Suprapubic skin (tissue), 4 donors: ENCODE results near the gene ZDHHC22. TPM values are rescaled to one million over a fixed set of nuclear protein-coding genes. Genes with fewer than 3 reads are reported as not detected.

Experiments
- DNase-seq, 2 donors: peaks; one replicate each; pipeline ENCODE4 v3.0.0-alpha.2; 2019; ENCODE audit warnings: low spot score in 2 of 2
- H3K27ac ChIP-seq: fragments of 200-600 bp; sonication (generic); one replicate; pipeline ENCODE4 v1.5.1; 2019
- H3K27me3 ChIP-seq: fragments of 200-600 bp; sonication (generic); one replicate; pipeline ENCODE4 v1.5.1; 2019
- H3K36me3 ChIP-seq: fragments of 200-600 bp; sonication (generic); one replicate; pipeline ENCODE4 v1.5.1; 2019
- H3K4me1 ChIP-seq: fragments of 200-600 bp; sonication (generic); one replicate; pipeline ENCODE4 v1.5.1; 2019
- H3K4me3 ChIP-seq: fragments of 200-600 bp; sonication (generic); one replicate; pipeline ENCODE4 v1.5.1; 2019; ENCODE audit warnings: mild to moderate bottlenecking
- H3K9me3 ChIP-seq: fragments of 200-600 bp; sonication (generic); one replicate; pipeline ENCODE4 v1.5.1; 2019
- CTCF ChIP-seq, 2 donors: fragments of 200-600 bp in 1 of 2; fragments of 450-650 bp in 1 of 2; sonication (generic) in 1 of 2; IDR thresholded peaks; one replicate each; pipeline ENCODE4 v1.5.1; 2016 to 2019; ENCODE audit warnings: antibody characterized with exemption in 2 of 2, mild to moderate bottlenecking in 1 of 2, moderate library complexity in 1 of 2
- EP300 ChIP-seq: sonication (generic); formaldehyde crosslinking; IDR thresholded peaks from one replicate; pipeline ENCODE4 v1.6.1; 2017; ENCODE audit warnings: antibody characterized with exemption
- POLR2A ChIP-seq, 2 donors: fragments of 450-650 bp; IDR thresholded peaks; one replicate each; pipeline ENCODE4 v1.6.1; 2017; ENCODE audit warnings: antibody characterized with exemption in 2 of 2, mild to moderate bottlenecking in 2 of 2, moderate library complexity in 2 of 2
- POLR2AphosphoS5 ChIP-seq, 3 donors: sonication (generic); formaldehyde crosslinking; IDR thresholded peaks; one replicate each; pipeline ENCODE4 v1.6.1; 2017; ENCODE audit warnings: antibody characterized with exemption in 3 of 3
- WGBS: methylation state at CpG from one replicate; pipeline ENCODE4 v1.1.5; 2018; 5-methylcytosine and 5-hydroxymethylcytosine counted together
- total RNA-seq, 4 donors: library from RNA; depleted of rRNA; stranded (reverse); fragments of >200 nt; gene quantifications; one replicate each; pipeline ENCODE4 v1.1.0, GENCODE V29; 2016

Gene ZDHHC22
- not detected for total RNA-seq

GRCh38 chr14:77141214-77142004 lies at the start of gene ZDHHC22:
ZDHHC22 (minus strand) TSS chr14:77141791; CDS start chr14:77139738, 2,053 bp downstream.
- Histone ChIP-seq H3K27ac (no peak within 1 kb of the TSS), H3K27me3 (peaks cover 98% of the 10 kb centered on the region), H3K4me1 (peaks cover 27% of the 10 kb centered on the region), H3K4me3 (peak within 1 kb of the TSS; percentile 46), H3K9me3 (no peaks in the 10 kb centered on the region), H3K36me3 (no peaks in the 10 kb centered on the region)
- TF ChIP-seq POLR2A (IDR thresholded peaks at IDR 0.05), result no peak
- TF ChIP-seq CTCF (IDR thresholded peaks at IDR 0.05), result peak in 1 of 2 donors; percentile 36
- no peak for TF ChIP-seq EP300
- 0% methylated on average over 3 of the region's 77 CpGs for WGBS
- DNase-seq, result no peak

DNA sequence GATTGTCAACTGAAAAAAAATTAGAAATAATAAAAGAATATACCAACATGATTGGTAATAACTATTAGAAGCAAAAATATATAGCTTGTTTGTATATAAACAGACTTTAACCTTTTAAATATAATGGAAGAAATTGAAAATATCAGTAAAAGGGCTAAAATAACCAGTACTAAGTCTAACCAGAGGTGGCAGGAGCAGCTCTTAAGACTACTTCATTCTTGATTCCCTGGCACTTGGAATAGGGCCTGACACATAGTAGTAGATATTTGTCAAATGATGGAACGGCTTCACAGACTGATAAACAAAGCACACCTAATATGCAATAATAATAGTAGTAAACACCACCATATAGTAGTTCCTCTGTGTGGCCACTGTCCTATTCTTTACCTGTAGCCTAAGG lies 49.4 kb upstream of the ZDHHC22 start:
- peaks cover 14% of the 10 kb centered on the region for H3K27me3 ChIP-seq
- H3K9me3 ChIP-seq, result no peaks in the 10 kb centered on the region
- no peak overlapping the region for H3K4me3 ChIP-seq
- no peaks in the 10 kb centered on the region for H3K36me3 ChIP-seq
- TF ChIP-seq EP300 (no peak), CTCF (IDR thresholded peaks at IDR 0.05) (no peak), POLR2A (IDR thresholded peaks at IDR 0.05) (no peak), POLR2AphosphoS5 (IDR thresholded peaks at IDR 0.05) (no peak)
- 84% methylated on average over 1 of the region's 1 CpG for WGBS
- peaks cover 8% of the 10 kb centered on the region for H3K4me1 ChIP-seq
- no peak overlapping the region for H3K27ac ChIP-seq
- no peak for DNase-seq

DNA sequence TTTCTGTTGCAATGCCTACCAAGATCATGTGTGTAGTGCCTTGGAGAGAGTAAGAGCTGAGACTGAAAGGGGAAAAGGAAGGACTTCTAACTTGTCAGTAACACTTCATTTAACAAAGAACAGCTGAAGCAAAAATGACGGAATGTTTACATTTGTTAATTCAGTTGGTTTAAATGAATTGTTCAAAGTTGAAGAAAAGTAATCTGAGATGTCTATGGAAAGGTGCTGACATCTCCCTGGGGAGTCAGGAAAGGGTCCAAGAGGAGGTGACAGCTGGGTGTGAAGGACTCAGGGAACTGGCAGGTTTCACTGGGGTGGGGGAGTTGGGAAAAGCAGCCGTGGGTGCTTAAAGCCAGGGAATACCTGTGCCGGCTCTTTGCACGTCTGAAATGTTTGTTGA lies 47.9 kb upstream of the ZDHHC22 start:
- Histone ChIP-seq H3K27me3 (peaks cover 17% of the 10 kb centered on the region), H3K4me3 (no peak overlapping the region), H3K9me3 (no peaks in the 10 kb centered on the region), H3K36me3 (no peaks in the 10 kb centered on the region), H3K27ac (no peak overlapping the region), H3K4me1 (peaks cover 17% of the 10 kb centered on the region)
- peak in 1 of 2 donors; percentile 17 for DNase-seq
- TF ChIP-seq POLR2A (IDR thresholded peaks at IDR 0.05) (no peak), POLR2AphosphoS5 (IDR thresholded peaks at IDR 0.05) (no peak), EP300 (no peak), CTCF (IDR thresholded peaks at IDR 0.05) (no peak)
- 67% methylated on average over 4 of the region's 4 CpGs for WGBS

GRCh38 chr14:77187649-77188012 lies 46.0 kb upstream of the ZDHHC22 start:
- Histone ChIP-seq H3K27ac (no peak overlapping the region), H3K4me1 (peaks cover 26% of the 10 kb centered on the region), H3K9me3 (no peaks in the 10 kb centered on the region), H3K4me3 (no peak overlapping the region), H3K27me3 (peaks cover 27% of the 10 kb centered on the region), H3K36me3 (no peaks in the 10 kb centered on the region)
- peak in 1 of 2 donors; percentile 41 for DNase-seq
- 55% methylated on average over 3 of the region's 3 CpGs for WGBS
- TF ChIP-seq POLR2AphosphoS5 (IDR thresholded peaks at IDR 0.05), result no peak
- no peak for TF ChIP-seq EP300
- TF ChIP-seq POLR2A (IDR thresholded peaks at IDR 0.05), result no peak
- no peak for TF ChIP-seq CTCF (IDR thresholded peaks at IDR 0.05)

- DNase-seq, result no peak
- H3K4me1 ChIP-seq, result peaks cover 31% of the 10 kb centered on the region
- H3K27me3 ChIP-seq, result peaks cover 33% of the 10 kb centered on the region
- H3K4me3 ChIP-seq, result no peak overlapping the region
- H3K36me3 ChIP-seq, result no peaks in the 10 kb centered on the region
- H3K27ac ChIP-seq, result no peak overlapping the region
- TF ChIP-seq CTCF (IDR thresholded peaks at IDR 0.05), result no peak
- no peak for TF ChIP-seq EP300
- TF ChIP-seq POLR2AphosphoS5 (IDR thresholded peaks at IDR 0.05), result no peak
- TF ChIP-seq POLR2A (IDR thresholded peaks at IDR 0.05), result no peak
- no peaks in the 10 kb centered on the region for H3K9me3 ChIP-seq
- WGBS, result 61% methylated on average over 8 of the region's 15 CpGs
Observed at GRCh38 chr14:77186911-77187648, 45.5 kb upstream of the ZDHHC22 start.
